CD8-positive, alpha-beta memory T cell (primary cell): Measurements from ENCODE around the gene AGPAT1. TPM values are rescaled to one million over a fixed set of nuclear protein-coding genes. Genes with fewer than 3 reads are reported as not detected.
A peak's percentile ranks its signal among the peaks of the same experiment; 100 is the strongest.
"Not testable (repeated sequence)": the region's sequence is repeated elsewhere in the genome, so short reads cannot be mapped to it uniquely, and the experiment has no call there.

Source experiments
- CTCF ChIA-PET: fragments of 350-600 bp; sonication (Branson Sonifier 250); formaldehyde crosslinking; loops from one replicate; lab custom pipeline; 2021; ENCODE audit warnings: antibody characterized with exemption; lab: Charles Lee
- POLR2A ChIA-PET: fragments of 350-600 bp; sonication (Branson Sonifier 250); formaldehyde crosslinking; loops from one replicate; lab custom pipeline; 2021; ENCODE audit warnings: antibody characterized with exemption; lab: Charles Lee
- DNase-seq, 5 donors: peaks; one replicate each; pipeline versions ENCODE4 v3.0.0 to v3.0.0-alpha.2; 2020 to 2022; ENCODE audit warnings: mixed read lengths in 1 of 5
- H3K27ac ChIP-seq: one replicate; pipeline ENCODE4 v1.7.0; 2013; ENCODE audit warnings: low read depth, mild to moderate bottlenecking, low read length, moderate library complexity
- H3K27me3 ChIP-seq: 2 replicates; pipeline ENCODE4 v1.7.0; 2013; ENCODE audit warnings: low read length, mild to moderate bottlenecking; ENCODE audit not compliant: insufficient read depth, poor library complexity, severe bottlenecking
- H3K36me3 ChIP-seq: 2 replicates; pipeline ENCODE4 v1.7.0; 2013; ENCODE audit warnings: mild to moderate bottlenecking, low read length, moderate library complexity; ENCODE audit not compliant: insufficient read depth
- H3K4me1 ChIP-seq: 2 replicates; pipeline ENCODE4 v1.7.0; 2013; ENCODE audit warnings: mild to moderate bottlenecking, low read length, moderate library complexity; ENCODE audit not compliant: insufficient read depth
- H3K4me3 ChIP-seq: 2 replicates; pipeline ENCODE4 v1.7.0; 2013; ENCODE audit warnings: mild to moderate bottlenecking, low read length
- H3K9me3 ChIP-seq: 2 replicates; pipeline ENCODE4 v1.7.0; 2013; ENCODE audit warnings: mild to moderate bottlenecking, low read length
- H3K27ac Mint-ChIP-seq, 8 donors: one replicate each; pipeline ENCODE4 v1.8.0; 2020 to 2021; ENCODE audit warnings: mixed read lengths in 8 of 8, mild to moderate bottlenecking in 6 of 8, inconsistent platforms in 3 of 8, moderate library complexity in 3 of 8
- H3K27me3 Mint-ChIP-seq, 2 donors: one replicate each; pipeline ENCODE4 v1.8.0; 2020 to 2021; ENCODE audit warnings: mixed read lengths in 2 of 2, mild to moderate bottlenecking in 1 of 2, moderate library complexity in 1 of 2
- H3K36me3 Mint-ChIP-seq, 3 donors: one replicate each; pipeline ENCODE4 v1.8.0; 2020 to 2021; ENCODE audit warnings: mixed read lengths in 3 of 3, inconsistent platforms in 1 of 3, mild to moderate bottlenecking in 1 of 3
- H3K4me1 Mint-ChIP-seq, 3 donors: one replicate each; pipeline ENCODE4 v1.8.0; 2020 to 2021; ENCODE audit warnings: mixed read lengths in 3 of 3, inconsistent platforms in 1 of 3, mild to moderate bottlenecking in 1 of 3
- H3K4me3 Mint-ChIP-seq, 7 donors: one replicate each; pipeline ENCODE4 v1.8.0; 2020 to 2021; ENCODE audit warnings: mixed read lengths in 7 of 7, mild to moderate bottlenecking in 6 of 7, moderate library complexity in 4 of 7, inconsistent platforms in 2 of 7
- H3K9me3 Mint-ChIP-seq, 5 donors: one replicate each; pipeline ENCODE4 v1.8.0; 2020 to 2022; ENCODE audit warnings: mixed read lengths in 5 of 5, mild to moderate bottlenecking in 3 of 5, moderate library complexity in 2 of 5, inconsistent platforms in 1 of 5
- polyA plus RNA-seq: library from polyadenylated mRNA; unstranded; fragments of 300-500 nt; fragmentation: Illumina TruSeq; gene quantifications from one replicate; pipeline ENCODE4 v1.2.3, GENCODE V29; 2021
- total RNA-seq, 2 experiments: library from RNA; stranded (reverse); gene quantifications; one replicate each; pipeline ENCODE4 v1.2.3, GENCODE V29; 2021

Gene AGPAT1
- total and polyA plus RNA-seq, 3 experiments from 2014 or later = 23.5 to 42.6 (median 42.5) TPM

- CTCF ChIA-PET = no interaction called here
- H3K36me3 Mint-ChIP-seq = no peaks in the 10 kb centered on the region
- H3K27ac Mint-ChIP-seq = peak overlapping the region in 2 of 8 donors; percentile 23 to 54
- no peaks in the 10 kb centered on the region for H3K4me1 ChIP-seq
- no peaks in the 10 kb centered on the region for H3K9me3 ChIP-seq
- peaks cover 0 to 4% of the 10 kb centered on the region in 2 donors for H3K27me3 Mint-ChIP-seq
- H3K36me3 ChIP-seq = no peaks in the 10 kb centered on the region
- H3K9me3 Mint-ChIP-seq = no peaks in the 10 kb centered on the region
- no peak overlapping the region for H3K27ac ChIP-seq
- no peak overlapping the region for H3K4me3 ChIP-seq
- H3K27me3 ChIP-seq = no peaks in the 10 kb centered on the region
- H3K4me1 Mint-ChIP-seq = peaks cover 5 to 7% (median 6%) of the 10 kb centered on the region in 3 donors
- POLR2A ChIA-PET = no interaction called here
- DNase-seq = no peak
- H3K4me3 Mint-ChIP-seq = no peak overlapping the region
Observed at GRCh38 chr6:32216285-32216684, 40.4 kb upstream of the AGPAT1 start.

DNA sequence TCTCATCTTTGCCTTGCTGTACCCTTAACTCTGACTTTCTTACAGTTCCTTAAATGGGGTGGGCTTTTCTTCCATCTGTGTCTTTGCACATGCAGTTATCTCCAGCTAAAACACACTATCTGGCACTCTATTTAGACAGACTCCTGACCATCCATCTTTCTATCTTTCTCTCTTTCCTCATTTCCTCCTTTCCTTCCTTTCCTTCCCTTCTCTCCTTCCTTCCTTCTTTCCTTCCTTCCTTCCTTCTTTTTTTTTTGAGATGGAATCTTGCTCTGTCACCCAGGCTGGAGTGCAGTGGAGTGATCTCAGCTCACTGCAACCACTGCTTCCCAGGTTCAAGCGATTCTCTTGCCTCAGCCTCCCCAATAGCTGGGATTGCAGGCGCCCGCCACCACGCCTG lies 39.7 kb upstream of the AGPAT1 start:
- Histone ChIP-seq H3K27me3 (no peaks in the 10 kb centered on the region), H3K4me3 (no peak overlapping the region), H3K9me3 (no peaks in the 10 kb centered on the region), H3K4me1 (no peaks in the 10 kb centered on the region), H3K27ac (no peak overlapping the region), H3K36me3 (no peaks in the 10 kb centered on the region)
- no peak for DNase-seq
- Mint-ChIP-seq H3K4me3 (no peak overlapping the region), H3K36me3 (no peaks in the 10 kb centered on the region), H3K27me3 (peaks cover 0 to 4% of the 10 kb centered on the region in 2 donors), H3K9me3 (no peaks in the 10 kb centered on the region), H3K27ac (peak overlapping the region in 2 of 8 donors; percentile 62 to 84), H3K4me1 (peaks cover 5 to 7% (median 6%) of the 10 kb centered on the region in 3 donors)
- CTCF ChIA-PET = no interaction called here
- POLR2A ChIA-PET = interaction anchor here (0.6 kb wide), 1 partner anchor 19 kb away, joined by 7 read pairs; no protein-coding TSS in a partner anchor

- POLR2A ChIA-PET = no interaction called here
- H3K4me1 Mint-ChIP-seq = peaks cover 5 to 7% (median 6%) of the 10 kb centered on the region in 3 donors
- no peaks in the 10 kb centered on the region for H3K27me3 ChIP-seq
- H3K4me1 ChIP-seq = no peaks in the 10 kb centered on the region
- no peak overlapping the region for H3K27ac ChIP-seq
- H3K9me3 Mint-ChIP-seq = no peaks in the 10 kb centered on the region
- peak overlapping the region in 1 of 8 donors; percentile 56 for H3K27ac Mint-ChIP-seq
- no peaks in the 10 kb centered on the region for H3K27me3 Mint-ChIP-seq
- no peak for DNase-seq
- no peaks in the 10 kb centered on the region for H3K36me3 ChIP-seq
- no peak overlapping the region for H3K4me3 Mint-ChIP-seq
- no peaks in the 10 kb centered on the region for H3K36me3 Mint-ChIP-seq
- no peak overlapping the region for H3K4me3 ChIP-seq
- H3K9me3 ChIP-seq = no peaks in the 10 kb centered on the region
- CTCF ChIA-PET = no interaction called here
Observed at GRCh38 chr6:32214126-32214525, 38.2 kb upstream of the AGPAT1 start.

DNA sequence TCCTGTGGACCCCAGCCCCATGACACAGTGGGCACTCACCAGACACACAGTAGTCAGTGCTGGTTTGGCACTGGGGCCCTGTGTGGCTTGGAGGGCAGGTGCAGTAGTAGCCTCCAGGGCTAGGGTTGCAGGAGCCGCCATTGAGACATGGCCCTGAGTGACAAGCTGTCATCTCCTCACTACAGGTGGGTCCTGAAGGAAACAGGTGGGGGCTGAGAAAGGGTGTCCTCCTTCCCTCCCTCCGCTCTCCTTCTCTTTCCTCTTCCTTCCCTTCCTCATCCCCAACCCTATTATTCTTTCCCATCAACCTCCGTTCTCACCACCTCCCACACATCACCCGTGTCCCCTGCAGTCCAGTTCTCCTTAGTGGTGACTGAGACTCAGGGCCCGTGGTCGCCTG lies 37.8 kb upstream of the AGPAT1 start:
- Mint-ChIP-seq H3K9me3 (no peaks in the 10 kb centered on the region), H3K4me3 (no peak overlapping the region), H3K27me3 (no peaks in the 10 kb centered on the region), H3K27ac (peak overlapping the region in 3 of 8 donors; percentile 33 to 86 (median 36)), H3K36me3 (no peaks in the 10 kb centered on the region), H3K4me1 (peaks cover 5 to 7% (median 6%) of the 10 kb centered on the region in 3 donors)
- Histone ChIP-seq H3K9me3 (no peaks in the 10 kb centered on the region), H3K36me3 (no peaks in the 10 kb centered on the region), H3K4me1 (no peaks in the 10 kb centered on the region), H3K4me3 (no peak overlapping the region), H3K27me3 (no peaks in the 10 kb centered on the region), H3K27ac (no peak overlapping the region)
- DNase-seq = no peak
- ChIA-PET POLR2A (no interaction called here), CTCF (no interaction called here)

- H3K9me3 Mint-ChIP-seq = no peaks in the 10 kb centered on the region
- ChIA-PET CTCF (no interaction called here), POLR2A (no interaction called here)
- no peaks in the 10 kb centered on the region for H3K36me3 Mint-ChIP-seq
- peak overlapping the region in 6 of 8 donors; percentile 31 to 91 (median 67) for H3K27ac Mint-ChIP-seq
- no peak for DNase-seq
- Histone ChIP-seq H3K9me3 (no peaks in the 10 kb centered on the region), H3K27ac (no peak overlapping the region), H3K27me3 (no peaks in the 10 kb centered on the region), H3K4me1 (no peaks in the 10 kb centered on the region), H3K36me3 (no peaks in the 10 kb centered on the region), H3K4me3 (no peak overlapping the region)
- H3K4me3 Mint-ChIP-seq = peak overlapping the region in 1 of 7 donors; percentile 66
- peaks cover 5 to 7% (median 6%) of the 10 kb centered on the region in 3 donors for H3K4me1 Mint-ChIP-seq
- no peaks in the 10 kb centered on the region for H3K27me3 Mint-ChIP-seq
Observed at GRCh38 chr6:32212076-32212760, 36.3 kb upstream of the AGPAT1 start.

DNA sequence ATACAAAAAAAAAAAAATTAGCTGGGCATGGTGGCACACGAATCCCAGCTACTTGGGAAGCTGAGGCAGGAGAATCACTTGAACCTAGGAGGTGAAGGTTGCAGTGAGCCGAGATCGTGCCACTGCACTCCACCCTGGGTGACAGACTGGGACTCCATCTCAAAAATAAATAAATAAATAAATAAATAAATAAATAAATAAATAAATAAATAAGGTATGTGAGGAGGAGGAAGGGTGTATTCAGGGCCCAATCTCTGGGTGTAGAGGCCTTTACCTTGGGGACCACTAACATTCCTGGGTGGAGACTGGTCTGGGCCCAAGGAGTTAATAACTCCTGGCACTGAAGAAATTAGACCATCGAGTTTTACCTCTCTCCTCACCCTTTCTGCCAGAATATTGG lies 35.5 kb upstream of the AGPAT1 start:
- H3K36me3 Mint-ChIP-seq, DNase-seq, H3K9me3 ChIP-seq, H3K4me3 ChIP-seq, H3K4me1 Mint-ChIP-seq, H3K4me3 Mint-ChIP-seq, H3K27ac ChIP-seq, POLR2A ChIA-PET, H3K27me3 ChIP-seq, H3K36me3 ChIP-seq, H3K27ac Mint-ChIP-seq, H3K9me3 Mint-ChIP-seq, H3K27me3 Mint-ChIP-seq, CTCF ChIA-PET, H3K4me1 ChIP-seq: not testable (repeated sequence)

- CTCF ChIA-PET = no interaction called here
- POLR2A ChIA-PET = interaction anchor here (0.6 kb wide), 1 partner anchor 685 kb away, joined by 8 read pairs; no protein-coding TSS in a partner anchor
- Mint-ChIP-seq H3K4me1 (peaks cover 5 to 7% (median 6%) of the 10 kb centered on the region in 3 donors), H3K27ac (peak overlapping the region in 5 of 8 donors; percentile 18 to 86 (median 29)), H3K36me3 (no peaks in the 10 kb centered on the region), H3K4me3 (no peak overlapping the region), H3K9me3 (no peaks in the 10 kb centered on the region), H3K27me3 (no peaks in the 10 kb centered on the region)
- no peaks in the 10 kb centered on the region for H3K36me3 ChIP-seq
- no peaks in the 10 kb centered on the region for H3K27me3 ChIP-seq
- no peak overlapping the region for H3K27ac ChIP-seq
- H3K9me3 ChIP-seq = no peaks in the 10 kb centered on the region
- no peak for DNase-seq
- H3K4me1 ChIP-seq = no peaks in the 10 kb centered on the region
- H3K4me3 ChIP-seq = no peak overlapping the region
Observed at GRCh38 chr6:32210191-32210601, 34.3 kb upstream of the AGPAT1 start.

DNA sequence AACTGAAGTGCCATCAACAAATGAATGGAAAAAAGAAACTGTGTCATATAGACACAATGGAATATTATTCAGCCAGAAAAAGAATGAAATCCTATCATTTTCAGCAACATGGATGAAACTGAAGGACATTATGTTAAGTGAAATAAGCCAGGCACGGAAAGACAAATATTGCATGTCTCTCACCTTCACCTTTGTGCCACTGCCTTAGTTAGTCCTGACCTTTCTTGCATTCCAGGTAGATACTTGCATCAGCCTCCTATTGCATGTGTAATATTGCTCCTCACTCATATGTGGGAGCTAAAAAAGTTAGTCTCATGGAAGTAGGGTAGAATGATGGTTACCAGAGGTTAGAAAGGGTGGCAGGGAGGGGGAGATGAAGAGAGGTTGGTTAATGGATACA lies 33.1 kb upstream of the AGPAT1 start:
- peaks cover 0 to 3% of the 10 kb centered on the region in 2 donors for H3K27me3 Mint-ChIP-seq
- no peak for DNase-seq
- H3K4me3 Mint-ChIP-seq = no peak overlapping the region

More for the DNA sequence above, 33.1 kb upstream of the AGPAT1 start:
- Mint-ChIP-seq H3K4me1 (peaks cover 5 to 7% (median 6%) of the 10 kb centered on the region in 3 donors), H3K27ac (no peak overlapping the region), H3K9me3 (no peaks in the 10 kb centered on the region), H3K36me3 (no peaks in the 10 kb centered on the region)
- Histone ChIP-seq H3K4me1 (no peaks in the 10 kb centered on the region), H3K9me3 (no peaks in the 10 kb centered on the region), H3K36me3 (no peaks in the 10 kb centered on the region), H3K4me3 (no peak overlapping the region), H3K27me3 (no peaks in the 10 kb centered on the region), H3K27ac (no peak overlapping the region)
- POLR2A ChIA-PET = no interaction called here
- CTCF ChIA-PET = no interaction called here
